OCI-LY7 (cell line): ENCODE measurements around the gene RIN1. TPM values are rescaled to one million over a fixed set of nuclear protein-coding genes. Genes with fewer than 3 reads are reported as not detected.
A peak's percentile ranks its signal among the peaks of the same experiment; 100 is the strongest.

Source experiments
- BruUV-seq: library from RNA; stranded (reverse); fragments of 400-500 nt; replicated peaks from 2 replicates; lab custom pipeline; 2021; lab: Mats Ljungman, UMichigan
- CTCF ChIA-PET: fragments of 300-600 bp; sonication (Branson Sonifier 250); formaldehyde crosslinking; loops from one replicate; lab custom pipeline; 2022; ENCODE audit warnings: antibody characterized with exemption; ENCODE audit not compliant: unreplicated experiment; lab: Charles Lee
- POLR2A ChIA-PET: fragments of 300-600 bp; sonication (Branson Sonifier 250); formaldehyde crosslinking; loops from one replicate; lab custom pipeline; 2022; ENCODE audit warnings: antibody characterized with exemption; lab: Charles Lee
- DNase-seq: peaks from one replicate; pipeline ENCODE4 v3.0.0-alpha.2; 2015; ENCODE audit warnings: low spot score
- H2AFZ ChIP-seq: fragments of 200-600 bp; sonication (generic), shearing (Covaris generic); 2 replicates; pipeline ENCODE4 v1.6.1; 2014; ENCODE audit warnings: mild to moderate bottlenecking, antibody characterized with exemption, low read length, moderate library complexity
- H3K27ac ChIP-seq: fragments of 200-600 bp; sonication (generic); 2 replicates; pipeline ENCODE4 v1.5.1; 2014; ENCODE audit warnings: mixed run types, low read depth, mild to moderate bottlenecking, moderate library complexity, low read length, inconsistent platforms; ENCODE audit not compliant: poor library complexity, severe bottlenecking
- H3K36me3 ChIP-seq: fragments of 200-600 bp; sonication (generic); 2 replicates; pipeline ENCODE4 v1.6.1; 2014; ENCODE audit warnings: mild to moderate bottlenecking, antibody characterized with exemption, low read length, moderate library complexity, mixed read lengths; ENCODE audit not compliant: insufficient read depth
- H3K4me1 ChIP-seq: fragments of 200-600 bp; sonication (generic); 2 replicates; pipeline ENCODE4 v1.5.1; 2014; ENCODE audit warnings: mild to moderate bottlenecking, low read length; ENCODE audit not compliant: insufficient read depth, poor library complexity, severe bottlenecking
- H3K4me2 ChIP-seq: fragments of 200-600 bp; sonication (generic); 2 replicates; pipeline ENCODE4 v1.6.1; 2014; ENCODE audit warnings: mild to moderate bottlenecking, low read length
- H3K4me3 ChIP-seq: fragments of 200-600 bp; sonication (generic); 2 replicates; pipeline ENCODE4 v1.5.1; 2014; ENCODE audit warnings: mild to moderate bottlenecking, low read depth, low read length; ENCODE audit not compliant: poor library complexity, severe bottlenecking
- H3K79me2 ChIP-seq: fragments of 200-600 bp; sonication (generic); 2 replicates; pipeline ENCODE4 v1.6.1; 2016; ENCODE audit warnings: low read depth, mild to moderate bottlenecking, low read length, moderate library complexity, mixed read lengths; ENCODE audit not compliant: insufficient read depth
- H3K9me2 ChIP-seq: fragments of 200-600 bp; sonication (generic); 2 replicates; pipeline ENCODE4 v1.6.1; 2016; ENCODE audit warnings: mild to moderate bottlenecking, low read length, mixed read lengths; ENCODE audit not compliant: insufficient read depth
- H3K9me3 ChIP-seq: fragments of 200-600 bp; sonication (generic); 2 replicates; pipeline ENCODE4 v1.6.1; 2014; ENCODE audit warnings: mild to moderate bottlenecking, mixed run types, low read length, mixed read lengths
- H4K20me1 ChIP-seq: fragments of 200-600 bp; sonication (generic); 2 replicates; pipeline ENCODE4 v1.6.1; 2014; ENCODE audit warnings: mild to moderate bottlenecking, antibody characterized with exemption, low read length, moderate library complexity, mixed read lengths; ENCODE audit not compliant: insufficient read depth
- EZH2phosphoT487 ChIP-seq: fragments of 200-600 bp; sonication (generic); IDR thresholded peaks from 2 replicates; pipeline ENCODE4 v1.6.1; 2018; ENCODE audit warnings: low read depth, borderline replicate concordance, mild to moderate bottlenecking, mixed run types, antibody characterized with exemption, low read length, moderate library complexity, mixed read lengths
- intact Hi-C: fragments of 100-400 bp; cut with micrococcal nuclease; formaldehyde crosslinking; loops from one replicate; pipeline ENCODE4 v1.10.0; 2022; ENCODE audit not compliant: unreplicated experiment
- total RNA-seq, 2 experiments: library from RNA; depleted of rRNA in 1 of 2; stranded (reverse); fragments of >200 nt in 1 of 2; shearing (Covaris generic) in 1 of 2; gene quantifications; 2 replicates each; pipeline ENCODE4 v1.2.3, GENCODE V29; 2014 to 2022
- TF ChIP-seq, protein P1 (sequence below): fragments of 200-600 bp; sonication (generic); conservative IDR thresholded peaks from 2 replicates; pipeline ENCODE4 v1.5.1; 2014; ENCODE audit warnings: mild to moderate bottlenecking, antibody characterized with exemption, low read length, moderate library complexity, mixed read lengths

RIN1 gene
- total RNA-seq, 2 experiments from 2014 or later = 1.6 to 2.9 TPM

DNA sequence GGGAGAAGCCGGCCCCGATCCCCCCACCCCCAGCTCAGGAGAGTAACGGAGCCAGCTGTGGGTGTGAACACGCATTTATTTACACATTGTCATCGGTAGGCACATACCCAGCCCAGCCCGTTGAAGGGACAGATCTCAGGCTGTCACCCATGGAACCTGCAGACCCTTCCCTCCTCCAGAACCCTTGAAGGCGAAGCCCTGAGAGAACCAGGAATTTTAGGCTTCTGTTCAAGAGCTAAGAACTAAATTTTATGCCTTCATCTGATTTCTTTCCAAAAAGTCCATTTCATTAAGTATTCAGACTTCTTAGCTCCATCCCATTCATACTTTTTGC is 9.0 kb upstream of the RIN1 start:
- Histone ChIP-seq H3K36me3 (peaks cover 14% of the 10 kb centered on the region), H3K4me3 (peak overlapping the region; percentile 88), H3K79me2 (peaks cover 15% of the 10 kb centered on the region), H3K4me2 (peak overlapping the region; percentile 89), H3K27ac (peak overlapping the region; percentile 35), H3K9me2 (no peaks in the 10 kb centered on the region), H3K9me3 (no peaks in the 10 kb centered on the region), H2AFZ (peak overlapping the region; percentile 35; the same call in 1 of the 2 replicates), H3K4me1 (peaks cover 37% of the 10 kb centered on the region), H4K20me1 (peaks cover 4% of the 10 kb centered on the region; the same call in 1 of the 2 replicates)
- POLR2A ChIA-PET = interaction anchor here (0.6 to 2.2 kb wide), 5 partner anchors 26 to 56 kb away, joined by 3 to 7 read pairs (median 5); partner anchors contain the start of gene YIF1A
- DNase-seq = no peak
- no TSS peak for BruUV-seq
- TF ChIP-seq, protein P1, sequence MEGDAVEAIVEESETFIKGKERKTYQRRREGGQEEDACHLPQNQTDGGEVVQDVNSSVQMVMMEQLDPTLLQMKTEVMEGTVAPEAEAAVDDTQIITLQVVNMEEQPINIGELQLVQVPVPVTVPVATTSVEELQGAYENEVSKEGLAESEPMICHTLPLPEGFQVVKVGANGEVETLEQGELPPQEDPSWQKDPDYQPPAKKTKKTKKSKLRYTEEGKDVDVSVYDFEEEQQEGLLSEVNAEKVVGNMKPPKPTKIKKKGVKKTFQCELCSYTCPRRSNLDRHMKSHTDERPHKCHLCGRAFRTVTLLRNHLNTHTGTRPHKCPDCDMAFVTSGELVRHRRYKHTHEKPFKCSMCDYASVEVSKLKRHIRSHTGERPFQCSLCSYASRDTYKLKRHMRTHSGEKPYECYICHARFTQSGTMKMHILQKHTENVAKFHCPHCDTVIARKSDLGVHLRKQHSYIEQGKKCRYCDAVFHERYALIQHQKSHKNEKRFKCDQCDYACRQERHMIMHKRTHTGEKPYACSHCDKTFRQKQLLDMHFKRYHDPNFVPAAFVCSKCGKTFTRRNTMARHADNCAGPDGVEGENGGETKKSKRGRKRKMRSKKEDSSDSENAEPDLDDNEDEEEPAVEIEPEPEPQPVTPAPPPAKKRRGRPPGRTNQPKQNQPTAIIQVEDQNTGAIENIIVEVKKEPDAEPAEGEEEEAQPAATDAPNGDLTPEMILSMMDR = no peak
- TF ChIP-seq EZH2phosphoT487 = no peak
- CTCF ChIA-PET = no interaction called here
- intact Hi-C loops = loop anchor here (2.0 to 5.0 kb wide), 2 partner anchors 26 to 33 kb away; partner anchors contain the start of gene SLC29A2

DNA sequence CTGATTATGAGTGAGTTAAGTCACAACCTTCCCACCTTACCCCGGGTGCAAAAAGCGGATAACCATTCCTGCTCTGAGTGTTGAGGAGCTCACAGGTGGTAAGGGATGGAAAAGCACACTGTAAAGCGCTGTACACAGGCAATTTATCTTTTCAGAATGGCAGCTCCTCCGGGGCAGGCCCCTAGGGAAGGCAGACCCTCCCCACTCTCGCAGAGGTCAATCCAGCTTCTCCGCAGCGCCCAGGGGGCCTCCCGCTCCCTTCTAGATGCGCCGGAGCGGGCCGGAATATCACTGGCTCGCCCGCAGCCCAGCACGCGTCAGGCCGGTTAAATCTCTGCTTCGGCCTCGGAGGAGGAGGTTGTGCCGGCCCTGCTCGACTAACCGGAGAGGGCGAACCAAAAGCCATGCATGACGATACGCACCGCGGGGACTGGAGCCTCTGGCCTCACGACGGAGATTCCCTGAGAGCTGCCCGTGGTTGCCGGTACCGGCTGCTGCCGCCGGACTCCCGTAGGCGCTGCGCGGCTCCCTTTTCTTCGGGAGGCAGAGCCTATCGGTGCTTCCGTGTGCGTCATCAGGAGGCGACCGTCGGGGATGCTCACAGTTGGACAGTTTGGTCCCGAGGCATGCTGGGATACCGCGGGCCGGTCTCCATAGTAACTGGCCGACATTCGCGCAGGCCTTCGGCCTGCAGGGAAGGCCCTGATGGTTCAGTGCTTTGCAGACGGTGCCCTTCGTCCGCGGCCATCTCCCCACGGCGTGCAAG is 8.5 kb upstream of the RIN1 start, which contains the start of gene BRMS1:
BRMS1 (minus strand) TSS at position 555 of the 766 bp plus-strand sequence. CDS start 2,870 bp downstream, outside the sequence.
- Histone ChIP-seq H3K9me3 (no peaks in the 10 kb centered on the region), H3K9me2 (no peaks in the 10 kb centered on the region), H3K79me2 (peaks cover 15% of the 10 kb centered on the region), H2AFZ (peak within 1 kb of the TSS; percentile 35; the same call in 1 of the 2 replicates), H3K4me2 (peak within 1 kb of the TSS; percentile 89), H3K27ac (peak within 1 kb of the TSS; percentile 35), H3K4me1 (peaks cover 37% of the 10 kb centered on the region), H4K20me1 (peaks cover 4% of the 10 kb centered on the region; the same call in 1 of the 2 replicates), H3K4me3 (peak within 1 kb of the TSS; percentile 88), H3K36me3 (peaks cover 20% of the 10 kb centered on the region)
- no TSS peak for BruUV-seq
- intact Hi-C loops = loop anchor here (2.0 to 5.0 kb wide), 2 partner anchors 26 to 32 kb away; partner anchors contain the start of gene SLC29A2
- CTCF ChIA-PET = no interaction called here
- DNase-seq = peak; percentile 96
- POLR2A ChIA-PET = interaction anchor here (0.8 to 2.2 kb wide), 4 partner anchors 20 to 34 kb away, joined by 3 to 7 read pairs (median 4); no protein-coding TSS in a partner anchor
- no peak for TF ChIP-seq EZH2phosphoT487
- TF ChIP-seq, protein P1 = no peak
